HG02623 (cell line): Measurements from ENCODE around the gene DNASE1L1.

ENCODE experiments used
- ATAC-seq: cut with Tn5 transposase; IDR thresholded peaks from one replicate; pipeline ENCODE4 v1.9.1; 2021; ENCODE audit warnings: moderate library complexity; ENCODE audit not compliant: unreplicated experiment

Gene DNASE1L1

DNA sequence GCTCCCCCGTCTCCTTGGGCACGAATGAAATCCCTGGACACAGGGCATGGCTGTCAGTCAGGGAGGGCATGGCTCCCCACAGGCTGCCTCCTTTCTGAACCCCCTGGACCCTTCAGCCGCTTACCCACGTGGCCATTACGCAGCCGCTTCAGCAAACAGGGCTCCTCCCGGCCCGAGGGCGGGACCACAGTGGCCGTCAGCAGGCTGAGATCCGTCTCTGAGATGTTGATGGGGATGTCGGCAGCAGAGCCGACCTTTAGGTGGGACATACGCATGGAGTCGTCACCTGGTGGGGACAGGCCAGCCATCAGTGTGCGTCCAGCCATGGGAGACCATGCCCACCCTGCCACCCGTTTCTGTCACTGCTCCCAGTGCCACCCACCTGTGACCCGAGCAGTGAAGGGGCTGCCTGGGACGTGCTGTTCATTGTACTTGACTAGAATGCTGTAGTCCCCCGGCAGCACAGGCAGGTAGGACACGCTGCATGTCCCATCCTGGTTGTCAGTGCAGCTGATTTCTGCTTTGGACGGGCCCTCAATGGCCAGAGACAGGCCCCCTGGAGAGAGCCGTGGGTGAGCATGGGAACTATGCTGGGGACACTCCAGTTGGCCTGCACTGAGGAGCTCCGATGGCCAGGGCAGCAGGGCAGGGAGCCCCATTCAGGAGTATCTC lies 55.7 kb downstream of the DNASE1L1 start:
- ATAC-seq, result no peak

GRCh38 chrX:154352466-154352865 lies 56.6 kb downstream of the DNASE1L1 start:
- ATAC-seq, result no peak

GRCh38 chrX:154352012-154352401 lies 57.0 kb downstream of the DNASE1L1 start:
- no peak for ATAC-seq
